ENCODE measurements around the gene MIB1. TPM values are rescaled to one million over a fixed set of nuclear protein-coding genes. Genes with fewer than 3 reads are reported as not detected.
"Not testable (repeated sequence)": the region's sequence is repeated elsewhere in the genome, so short reads cannot be mapped to it uniquely, and the experiment has no call there.

MIB1 gene
- total RNA-seq, 2 donors from 2014 or later, result 30.0 to 34.7 TPM

- DNase-seq (ENCODE audit: low spot score), result no peak
- 96% methylated on average over 7 of the region's 7 CpGs for WGBS
- no peaks in the 10 kb centered on the region for H3K9me3 ChIP-seq
Observed at GRCh38 chr18:21774722-21775121, 34.1 kb downstream of the MIB1 start.

GRCh38 chr18:21777814-21778213 lies 37.2 kb downstream of the MIB1 start:
- intact Hi-C loops (cut with DNase I), result no loop called here
- H3K27ac ChIP-seq, result peak overlapping the region in 1 of 2 donors; percentile 36
- TF ChIP-seq POLR2A (IDR thresholded peaks at IDR 0.05), result no peak
- no peak for TF ChIP-seq CTCF (IDR thresholded peaks at IDR 0.05)
- peak; percentile 43 for TF ChIP-seq POLR2AphosphoS5 (IDR thresholded peaks at IDR 0.05)
- no peaks in the 10 kb centered on the region for H3K4me1 ChIP-seq (replicated peaks)
- no peak for DNase-seq (ENCODE audit: low spot score)
- no peaks in the 10 kb centered on the region for H3K36me3 ChIP-seq
- 23% methylated on average over 2 of the region's 2 CpGs for WGBS
- H3K9me3 ChIP-seq, result no peaks in the 10 kb centered on the region
- no peaks in the 10 kb centered on the region for H3K27me3 ChIP-seq (replicated peaks; ENCODE audit: insufficient read depth)
- no peak overlapping the region for H3K4me3 ChIP-seq

More at GRCh38 chr18:21774722-21775121, 34.1 kb downstream of the MIB1 start:
- H3K27me3 ChIP-seq (replicated peaks; ENCODE audit: insufficient read depth), result no peaks in the 10 kb centered on the region
- no peaks in the 10 kb centered on the region for H3K36me3 ChIP-seq
- intact Hi-C loops (cut with DNase I), result no loop called here
- H3K4me1 ChIP-seq (replicated peaks), result no peaks in the 10 kb centered on the region
- TF ChIP-seq POLR2AphosphoS5 (IDR thresholded peaks at IDR 0.05), result no peak
- no peak for TF ChIP-seq POLR2A (IDR thresholded peaks at IDR 0.05)
- TF ChIP-seq CTCF (IDR thresholded peaks at IDR 0.05), result no peak
- no peak overlapping the region for H3K4me3 ChIP-seq
- no peak overlapping the region for H3K27ac ChIP-seq

- Histone ChIP-seq H3K36me3 (no peaks in the 10 kb centered on the region), H3K4me1 (replicated peaks) (no peaks in the 10 kb centered on the region), H3K27me3 (replicated peaks; ENCODE audit: insufficient read depth) (no peaks in the 10 kb centered on the region), H3K9me3 (no peaks in the 10 kb centered on the region), H3K4me3 (no peak overlapping the region), H3K27ac (no peak overlapping the region)
- no peak for DNase-seq (ENCODE audit: low spot score)
- TF ChIP-seq POLR2A (IDR thresholded peaks at IDR 0.05) (no peak), CTCF (IDR thresholded peaks at IDR 0.05) (no peak), POLR2AphosphoS5 (IDR thresholded peaks at IDR 0.05) (no peak)
- intact Hi-C loops (cut with DNase I), result no loop called here
Observed at GRCh38 chr18:21786526-21786925, 45.9 kb downstream of the MIB1 start.

- H3K4me3 ChIP-seq; H3K27ac ChIP-seq; H3K27me3 ChIP-seq (replicated peaks; ENCODE audit: insufficient read depth); intact Hi-C loops (cut with DNase I); H3K36me3 ChIP-seq; DNase-seq (ENCODE audit: low spot score); H3K9me3 ChIP-seq; H3K4me1 ChIP-seq (replicated peaks): not testable (repeated sequence)
- TF ChIP-seq POLR2AphosphoS5 (IDR thresholded peaks at IDR 0.05), result peak; percentile 6
- 45% methylated on average over 2 of the region's 2 CpGs for WGBS
Observed at GRCh38 chr18:21796089-21796488, 55.5 kb downstream of the MIB1 start.

- Histone ChIP-seq H3K27ac (no peak overlapping the region), H3K36me3 (no peaks in the 10 kb centered on the region), H3K4me1 (replicated peaks) (no peaks in the 10 kb centered on the region), H3K9me3 (no peaks in the 10 kb centered on the region), H3K27me3 (replicated peaks; ENCODE audit: insufficient read depth) (no peaks in the 10 kb centered on the region), H3K4me3 (no peak overlapping the region)
- intact Hi-C loops (cut with DNase I), result no loop called here
- TF ChIP-seq POLR2AphosphoS5 (IDR thresholded peaks at IDR 0.05) (no peak), POLR2A (IDR thresholded peaks at IDR 0.05) (no peak), CTCF (IDR thresholded peaks at IDR 0.05) (no peak)
- no peak for DNase-seq (ENCODE audit: low spot score)
Observed at GRCh38 chr18:21798126-21798525, 57.5 kb downstream of the MIB1 start.
